DOHH2 (cell line): ENCODE data around the gene EIF4E3.

Experiments used
- H3F3A ChIP-seq: fragments of 200-600 bp; sonication (generic), shearing (Covaris generic); 2 replicates; pipeline ENCODE4 v1.6.0; 2016; ENCODE audit warnings: antibody characterized with exemption, mild to moderate bottlenecking; ENCODE audit not compliant: control insufficient read depth, insufficient read depth
- H3K27ac ChIP-seq: fragments of 200-600 bp; sonication (generic); 2 replicates; pipeline ENCODE4 v1.5.1; 2014; ENCODE audit warnings: low read depth, mild to moderate bottlenecking, low read length, moderate library complexity
- H3K27me3 ChIP-seq: fragments of 200-600 bp; sonication (generic); 2 replicates; pipeline ENCODE4 v1.6.1; 2014; ENCODE audit warnings: mild to moderate bottlenecking, low read length, mixed read lengths; ENCODE audit not compliant: control insufficient read depth
- H3K36me3 ChIP-seq: fragments of 200-600 bp; sonication (generic); 2 replicates; pipeline ENCODE4 v1.6.1; 2014; ENCODE audit warnings: mild to moderate bottlenecking, low read length, moderate library complexity, mixed read lengths; ENCODE audit not compliant: control insufficient read depth
- H3K4me1 ChIP-seq: fragments of 200-600 bp; sonication (generic); 2 replicates; pipeline ENCODE4 v1.6.1; 2014; ENCODE audit warnings: mild to moderate bottlenecking, low read length, mixed read lengths; ENCODE audit not compliant: control insufficient read depth
- H3K4me2 ChIP-seq: fragments of 200-600 bp; sonication (generic); 2 replicates; pipeline ENCODE4 v1.6.0; 2014; ENCODE audit warnings: mild to moderate bottlenecking, low read length, moderate library complexity
- H3K4me3 ChIP-seq: fragments of 200-600 bp; sonication (generic); 2 replicates; pipeline ENCODE4 v1.5.1; 2014; ENCODE audit warnings: mild to moderate bottlenecking, low read length, mixed read lengths
- H3K79me2 ChIP-seq: fragments of 200-600 bp; sonication (generic); 2 replicates; pipeline ENCODE4 v1.6.1; 2014; ENCODE audit warnings: mild to moderate bottlenecking, low read length, mixed read lengths; ENCODE audit not compliant: control insufficient read depth
- H3K9me2 ChIP-seq: fragments of 200-600 bp; sonication (generic); replicated peaks from 2 replicates; pipeline ENCODE4 v1.6.1; 2014; ENCODE audit warnings: mild to moderate bottlenecking, low read length, mixed read lengths; ENCODE audit not compliant: control insufficient read depth
- H3K9me3 ChIP-seq: fragments of 200-600 bp; sonication (generic); 2 replicates; pipeline ENCODE4 v1.6.1; 2014; ENCODE audit warnings: antibody characterized with exemption, low read length, mixed read lengths; ENCODE audit not compliant: control insufficient read depth, insufficient read depth
- H4K20me1 ChIP-seq: fragments of 200-600 bp; sonication (generic); 2 replicates; pipeline ENCODE4 v1.6.0; 2014; ENCODE audit warnings: low read depth, mild to moderate bottlenecking, antibody characterized with exemption, low read length, moderate library complexity; ENCODE audit not compliant: control insufficient read depth, insufficient read depth
- EZH2phosphoT487 ChIP-seq: fragments of 200-600 bp; sonication (generic); IDR thresholded peaks from 2 replicates; pipeline ENCODE4 v1.6.1; 2017; ENCODE audit warnings: borderline replicate concordance, mild to moderate bottlenecking, antibody characterized with exemption, low read length, moderate library complexity, mixed read lengths
- TF ChIP-seq, protein P1 (sequence below): fragments of 200-600 bp; sonication (generic); IDR thresholded peaks from one replicate; pipeline ENCODE4 v1.5.1; 2014; ENCODE audit warnings: antibody characterized with exemption, mild to moderate bottlenecking, low read depth, low read length; ENCODE audit not compliant: poor library complexity, severe bottlenecking

Gene EIF4E3

DNA sequence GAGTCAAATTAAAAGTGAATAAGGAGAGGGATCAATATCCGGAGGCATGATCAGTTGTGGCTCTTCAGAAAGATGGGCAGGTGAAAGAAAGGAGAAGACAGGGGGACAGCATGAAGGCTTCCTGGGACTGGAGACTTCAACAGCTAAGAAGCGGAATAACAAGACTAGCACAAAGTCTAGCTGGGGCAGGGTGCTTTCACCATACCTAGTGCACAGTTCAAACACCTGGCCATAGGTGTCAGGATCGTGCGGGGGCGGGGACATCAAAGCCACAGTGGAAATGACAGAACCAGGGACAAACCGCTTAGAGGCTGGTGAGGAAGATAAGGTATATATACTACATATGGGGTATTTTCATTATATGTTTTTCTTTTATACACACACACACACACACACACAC lies 75.4 kb downstream of the EIF4E3 start:
- H3F3A ChIP-seq: no peaks in the 10 kb centered on the region
- H3K27ac ChIP-seq: no peak overlapping the region
- no peaks in the 10 kb centered on the region for H3K79me2 ChIP-seq
- TF ChIP-seq EZH2phosphoT487: no peak
- TF ChIP-seq, protein P1, sequence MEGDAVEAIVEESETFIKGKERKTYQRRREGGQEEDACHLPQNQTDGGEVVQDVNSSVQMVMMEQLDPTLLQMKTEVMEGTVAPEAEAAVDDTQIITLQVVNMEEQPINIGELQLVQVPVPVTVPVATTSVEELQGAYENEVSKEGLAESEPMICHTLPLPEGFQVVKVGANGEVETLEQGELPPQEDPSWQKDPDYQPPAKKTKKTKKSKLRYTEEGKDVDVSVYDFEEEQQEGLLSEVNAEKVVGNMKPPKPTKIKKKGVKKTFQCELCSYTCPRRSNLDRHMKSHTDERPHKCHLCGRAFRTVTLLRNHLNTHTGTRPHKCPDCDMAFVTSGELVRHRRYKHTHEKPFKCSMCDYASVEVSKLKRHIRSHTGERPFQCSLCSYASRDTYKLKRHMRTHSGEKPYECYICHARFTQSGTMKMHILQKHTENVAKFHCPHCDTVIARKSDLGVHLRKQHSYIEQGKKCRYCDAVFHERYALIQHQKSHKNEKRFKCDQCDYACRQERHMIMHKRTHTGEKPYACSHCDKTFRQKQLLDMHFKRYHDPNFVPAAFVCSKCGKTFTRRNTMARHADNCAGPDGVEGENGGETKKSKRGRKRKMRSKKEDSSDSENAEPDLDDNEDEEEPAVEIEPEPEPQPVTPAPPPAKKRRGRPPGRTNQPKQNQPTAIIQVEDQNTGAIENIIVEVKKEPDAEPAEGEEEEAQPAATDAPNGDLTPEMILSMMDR: no peak
- no peaks in the 10 kb centered on the region for H3K9me3 ChIP-seq
- no peak overlapping the region for H3K4me3 ChIP-seq
- no peak overlapping the region for H3K4me2 ChIP-seq
- H3K9me2 ChIP-seq: no peaks in the 10 kb centered on the region
- H3K27me3 ChIP-seq: peaks cover 27% of the 10 kb centered on the region
- no peaks in the 10 kb centered on the region for H3K4me1 ChIP-seq
- no peaks in the 10 kb centered on the region for H3K36me3 ChIP-seq
- no peaks in the 10 kb centered on the region for H4K20me1 ChIP-seq

DNA sequence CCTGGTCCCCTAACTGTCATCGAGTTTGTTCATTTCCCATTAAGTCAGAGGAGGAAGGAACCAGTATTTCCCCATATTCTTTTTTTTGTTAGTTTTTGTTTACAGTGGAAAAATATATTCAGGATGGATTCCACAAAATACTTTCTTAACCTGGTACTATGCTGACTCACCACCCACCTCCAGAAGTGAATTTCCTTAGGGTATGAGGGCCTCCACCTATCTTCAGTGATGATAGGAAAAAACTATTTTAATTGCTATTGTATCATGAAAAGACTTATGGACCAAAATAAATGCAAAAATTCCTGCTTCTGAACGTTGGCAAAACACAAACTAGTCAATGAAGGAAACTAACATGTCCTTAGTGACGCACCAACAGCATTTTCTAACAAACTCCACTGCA lies 77.5 kb downstream of the EIF4E3 start:
- H3K27me3 ChIP-seq: peaks cover 18% of the 10 kb centered on the region; the same call in 1 of the 2 replicates
- no peak for TF ChIP-seq EZH2phosphoT487
- TF ChIP-seq, protein P1: no peak
- H3K4me2 ChIP-seq: no peak overlapping the region
- H3K79me2 ChIP-seq: no peaks in the 10 kb centered on the region
- H3K4me3 ChIP-seq: no peak overlapping the region
- H3K9me2 ChIP-seq: no peaks in the 10 kb centered on the region
- no peak overlapping the region for H3K27ac ChIP-seq
- H4K20me1 ChIP-seq: no peaks in the 10 kb centered on the region
- no peaks in the 10 kb centered on the region for H3K36me3 ChIP-seq
- H3K4me1 ChIP-seq: no peaks in the 10 kb centered on the region
- no peaks in the 10 kb centered on the region for H3F3A ChIP-seq
- no peaks in the 10 kb centered on the region for H3K9me3 ChIP-seq

DNA sequence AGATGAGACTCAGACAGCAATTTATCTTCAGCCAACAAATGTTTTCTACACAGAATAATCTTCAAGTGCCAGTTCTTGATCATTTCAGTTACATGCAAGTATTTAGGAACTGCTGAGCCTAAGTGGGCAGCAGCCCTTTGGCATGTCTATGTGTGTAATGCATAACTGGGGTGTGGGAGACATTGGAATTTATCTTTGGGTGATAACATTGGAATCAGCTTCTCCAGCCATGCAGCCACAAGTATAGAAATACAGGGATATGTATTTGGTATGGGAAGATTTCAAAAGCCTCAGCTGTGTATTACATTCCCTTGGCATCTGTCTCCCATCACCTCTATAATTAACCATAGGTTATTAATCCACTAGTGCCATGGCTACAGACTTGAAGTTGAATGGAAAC lies 78.2 kb downstream of the EIF4E3 start:
- Histone ChIP-seq H3K4me1 (no peaks in the 10 kb centered on the region), H3K27ac (no peak overlapping the region), H3K9me2 (no peaks in the 10 kb centered on the region), H3K9me3 (no peaks in the 10 kb centered on the region), H3K36me3 (no peaks in the 10 kb centered on the region), H3K79me2 (no peaks in the 10 kb centered on the region), H4K20me1 (no peaks in the 10 kb centered on the region), H3K27me3 (peaks cover 18% of the 10 kb centered on the region; the same call in 1 of the 2 replicates), H3K4me3 (no peak overlapping the region), H3K4me2 (no peak overlapping the region), H3F3A (no peaks in the 10 kb centered on the region)
- TF ChIP-seq, protein P1: no peak
- no peak for TF ChIP-seq EZH2phosphoT487
